Measurements from ENCODE around the gene TAF11L14. TPM values are rescaled to one million over a fixed set of nuclear protein-coding genes. Genes with fewer than 3 reads are reported as not detected.
"Not testable (repeated sequence)": the region's sequence is repeated elsewhere in the genome, so short reads cannot be mapped to it uniquely, and the experiment has no call there.

Gene TAF11L14
- total RNA-seq, 1 experiment from 2014 or later = not detected

DNA sequence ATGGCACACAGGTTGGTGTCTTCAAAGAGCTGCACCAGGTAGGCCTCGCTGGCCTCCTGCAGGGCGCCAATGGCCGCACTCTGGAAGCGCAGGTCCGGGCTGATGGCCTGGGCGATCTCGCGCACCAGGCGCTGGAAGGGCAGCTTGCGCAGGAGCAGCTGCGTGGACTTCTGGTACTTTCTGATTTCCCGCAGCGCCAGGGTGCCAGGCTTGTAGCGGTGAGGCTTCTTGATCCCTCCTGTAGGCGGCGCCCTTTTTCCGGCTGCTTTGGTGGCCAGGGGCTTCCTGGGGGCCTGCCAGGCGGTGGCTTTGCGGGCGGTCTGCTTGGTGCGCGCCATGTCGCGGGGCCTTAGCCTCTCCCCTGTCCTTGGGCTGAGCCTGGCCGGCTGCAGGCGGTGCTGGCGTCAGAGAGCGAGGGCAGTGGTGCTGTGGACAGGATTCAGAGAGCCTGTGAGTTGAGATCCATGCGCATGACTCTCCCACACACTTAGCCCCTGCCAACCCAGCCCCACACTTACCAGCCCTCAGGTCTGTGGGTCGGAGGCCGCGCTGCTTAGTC, 21.0 kb downstream of the TAF11L14 start:
- H3K36me3 ChIP-seq (ENCODE audit: low read depth); intact Hi-C loops (cut with micrococcal nuclease; ENCODE audit: unreplicated experiment): not testable (repeated sequence)

DNA sequence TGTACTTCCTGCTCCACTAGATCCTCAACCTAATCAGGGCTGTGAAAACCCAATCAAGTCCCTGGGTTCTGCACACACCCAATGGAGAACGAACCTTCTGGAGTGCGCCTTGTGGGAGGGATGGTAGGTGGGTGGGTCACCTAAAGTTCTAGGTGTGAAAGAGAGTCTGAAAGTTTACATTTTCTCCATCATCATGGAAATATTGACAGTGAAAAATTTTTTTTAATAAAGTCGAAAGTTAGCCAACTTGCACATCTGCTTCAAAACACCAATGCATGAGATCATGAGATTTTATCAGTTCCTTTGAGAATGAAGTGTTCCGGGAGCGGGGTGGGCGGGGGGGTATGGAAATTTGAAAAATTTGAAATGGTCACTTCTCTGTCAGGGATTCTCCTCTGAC, 21.7 kb downstream of the TAF11L14 start:
- Histone ChIP-seq H3F3A (ENCODE audit: insufficient read depth, low read depth) (no peaks in the 10 kb centered on the region), H3K4me3 (no peak overlapping the region), H3K4me1 (replicated peaks; ENCODE audit: insufficient read depth) (no peaks in the 10 kb centered on the region), H3K4me2 (no peak overlapping the region), H3K27ac (no peak overlapping the region), H3K27me3 (ENCODE audit: insufficient read depth, low read depth) (0 out of 2 replicates have a peak, but pooled peaks cover 2% of the 10 kb centered on the region), H3K36me3 (ENCODE audit: low read depth) (no peaks in the 10 kb centered on the region), H4K20me1 (ENCODE audit: insufficient read depth) (no peaks in the 10 kb centered on the region), H2AFZ (no peak overlapping the region), H3K9me2 (ENCODE audit: insufficient read depth) (no peaks in the 10 kb centered on the region), H3K79me2 (ENCODE audit: low read depth) (no peaks in the 10 kb centered on the region), H3K9me3 (ENCODE audit: insufficient read depth, low read depth) (no peaks in the 10 kb centered on the region)
- no TSS peak for BruUV-seq (replicated peaks)
- ChIA-PET POLR2A (ENCODE audit: unreplicated experiment) (no interaction called here), CTCF (no interaction called here)
- DNase-seq = no peak
- intact Hi-C loops (cut with micrococcal nuclease; ENCODE audit: unreplicated experiment) = no loop called here
- no peak for TF ChIP-seq EZH2 (IDR thresholded peaks at IDR 0.05; ENCODE audit: low read depth)

More for the DNA sequence above, 21.0 kb downstream of the TAF11L14 start:
- H3K9me3 ChIP-seq (ENCODE audit: insufficient read depth, low read depth); H3F3A ChIP-seq (ENCODE audit: insufficient read depth, low read depth); H3K9me2 ChIP-seq (ENCODE audit: insufficient read depth); H3K27ac ChIP-seq; H3K4me2 ChIP-seq; H3K4me1 ChIP-seq (replicated peaks; ENCODE audit: insufficient read depth); H2AFZ ChIP-seq; H3K79me2 ChIP-seq (ENCODE audit: low read depth); BruUV-seq (replicated peaks); H3K4me3 ChIP-seq; H3K27me3 ChIP-seq (ENCODE audit: insufficient read depth, low read depth); DNase-seq; POLR2A ChIA-PET (ENCODE audit: unreplicated experiment); CTCF ChIA-PET; H4K20me1 ChIP-seq (ENCODE audit: insufficient read depth): not testable (repeated sequence)

DNA sequence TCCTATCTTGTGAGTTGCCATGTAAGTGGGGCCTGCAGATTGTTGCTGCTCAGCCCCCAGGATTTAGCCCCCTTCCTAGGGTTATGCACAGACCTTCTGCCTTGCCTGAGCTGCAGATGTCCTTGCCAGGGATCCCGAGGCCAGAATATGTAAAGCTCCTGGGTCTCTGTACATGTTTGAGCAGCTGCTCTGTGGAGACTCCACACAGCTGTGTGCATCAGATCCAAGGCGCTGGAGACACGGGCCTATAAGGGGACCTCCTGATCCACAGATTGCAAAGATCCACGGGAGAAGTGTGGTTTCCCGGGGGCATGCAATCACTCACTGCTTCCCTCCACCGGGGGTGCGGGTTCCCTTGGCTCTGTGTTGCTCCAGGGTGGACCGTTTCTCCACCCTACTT, 28.9 kb downstream of the TAF11L14 start:
- POLR2A ChIA-PET (ENCODE audit: unreplicated experiment) = no interaction called here
- TF ChIP-seq, protein P1, sequence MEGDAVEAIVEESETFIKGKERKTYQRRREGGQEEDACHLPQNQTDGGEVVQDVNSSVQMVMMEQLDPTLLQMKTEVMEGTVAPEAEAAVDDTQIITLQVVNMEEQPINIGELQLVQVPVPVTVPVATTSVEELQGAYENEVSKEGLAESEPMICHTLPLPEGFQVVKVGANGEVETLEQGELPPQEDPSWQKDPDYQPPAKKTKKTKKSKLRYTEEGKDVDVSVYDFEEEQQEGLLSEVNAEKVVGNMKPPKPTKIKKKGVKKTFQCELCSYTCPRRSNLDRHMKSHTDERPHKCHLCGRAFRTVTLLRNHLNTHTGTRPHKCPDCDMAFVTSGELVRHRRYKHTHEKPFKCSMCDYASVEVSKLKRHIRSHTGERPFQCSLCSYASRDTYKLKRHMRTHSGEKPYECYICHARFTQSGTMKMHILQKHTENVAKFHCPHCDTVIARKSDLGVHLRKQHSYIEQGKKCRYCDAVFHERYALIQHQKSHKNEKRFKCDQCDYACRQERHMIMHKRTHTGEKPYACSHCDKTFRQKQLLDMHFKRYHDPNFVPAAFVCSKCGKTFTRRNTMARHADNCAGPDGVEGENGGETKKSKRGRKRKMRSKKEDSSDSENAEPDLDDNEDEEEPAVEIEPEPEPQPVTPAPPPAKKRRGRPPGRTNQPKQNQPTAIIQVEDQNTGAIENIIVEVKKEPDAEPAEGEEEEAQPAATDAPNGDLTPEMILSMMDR (conservative IDR thresholded peaks at IDR 0.05) = no peak
- no peak for TF ChIP-seq EZH2 (IDR thresholded peaks at IDR 0.05; ENCODE audit: low read depth)
- Histone ChIP-seq H3F3A (ENCODE audit: insufficient read depth, low read depth) (no peaks in the 10 kb centered on the region), H3K4me3 (no peak overlapping the region), H3K9me3 (ENCODE audit: insufficient read depth, low read depth) (peaks cover 4% of the 10 kb centered on the region; the same call in 1 of the 2 replicates), H3K27me3 (ENCODE audit: insufficient read depth, low read depth) (peaks cover 53% of the 10 kb centered on the region), H3K79me2 (ENCODE audit: low read depth) (no peaks in the 10 kb centered on the region), H4K20me1 (ENCODE audit: insufficient read depth) (no peaks in the 10 kb centered on the region), H3K4me2 (no peak overlapping the region), H3K9me2 (ENCODE audit: insufficient read depth) (no peaks in the 10 kb centered on the region), H2AFZ (no peak overlapping the region), H3K36me3 (ENCODE audit: low read depth) (no peaks in the 10 kb centered on the region), H3K27ac (no peak overlapping the region), H3K4me1 (replicated peaks; ENCODE audit: insufficient read depth) (no peaks in the 10 kb centered on the region)
- no TSS peak for BruUV-seq (replicated peaks)
- intact Hi-C loops (cut with micrococcal nuclease; ENCODE audit: unreplicated experiment) = no loop called here
- DNase-seq = no peak
- CTCF ChIA-PET = no interaction called here

DNA sequence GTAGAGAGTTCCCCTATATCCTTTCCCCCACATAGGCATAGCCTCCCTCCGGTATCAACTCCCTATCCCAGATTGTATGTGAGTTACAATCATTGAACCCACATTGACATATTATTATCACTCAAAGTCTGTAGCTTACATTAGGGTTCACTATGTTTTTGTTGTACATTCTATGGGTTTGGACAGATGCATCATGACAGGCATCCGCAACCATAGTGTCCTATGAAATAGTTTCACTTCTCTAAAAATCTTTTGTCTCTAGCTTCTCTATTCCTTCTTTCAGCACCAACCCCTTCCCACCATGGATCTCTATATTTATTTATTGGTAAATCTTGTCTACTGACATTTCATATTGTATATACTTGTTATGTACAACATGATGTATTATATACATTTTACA, 31.6 kb downstream of the TAF11L14 start:
- POLR2A ChIA-PET (ENCODE audit: unreplicated experiment) = interaction anchor here (0.6 kb wide), 1 partner anchor 189 kb away, joined by 4 read pairs; no protein-coding TSS in a partner anchor
- Histone ChIP-seq H3K9me3 (ENCODE audit: insufficient read depth, low read depth) (peaks cover 4% of the 10 kb centered on the region; the same call in 1 of the 2 replicates), H3K4me2 (no peak overlapping the region), H2AFZ (no peak overlapping the region), H4K20me1 (ENCODE audit: insufficient read depth) (no peaks in the 10 kb centered on the region), H3K27me3 (ENCODE audit: insufficient read depth, low read depth) (peaks cover 75% of the 10 kb centered on the region), H3K79me2 (ENCODE audit: low read depth) (no peaks in the 10 kb centered on the region), H3K9me2 (ENCODE audit: insufficient read depth) (no peaks in the 10 kb centered on the region), H3K27ac (no peak overlapping the region), H3K4me1 (replicated peaks; ENCODE audit: insufficient read depth) (no peaks in the 10 kb centered on the region), H3K4me3 (no peak overlapping the region), H3K36me3 (ENCODE audit: low read depth) (no peaks in the 10 kb centered on the region), H3F3A (ENCODE audit: insufficient read depth, low read depth) (no peaks in the 10 kb centered on the region)
- intact Hi-C loops (cut with micrococcal nuclease; ENCODE audit: unreplicated experiment) = no loop called here
- no TSS peak for BruUV-seq (replicated peaks)
- CTCF ChIA-PET = interaction anchor here (0.6 kb wide), 1 partner anchor 626 kb away, joined by 5 read pairs; no protein-coding TSS in a partner anchor
- DNase-seq = no peak
- no peak for TF ChIP-seq EZH2 (IDR thresholded peaks at IDR 0.05; ENCODE audit: low read depth)
- TF ChIP-seq, protein P1 (conservative IDR thresholded peaks at IDR 0.05) = no peak
